Measurements from ENCODE around the gene MAGEB16. TPM values are rescaled to one million over a fixed set of nuclear protein-coding genes. Genes with fewer than 3 reads are reported as not detected.
A peak's percentile ranks its signal among the peaks of the same experiment; 100 is the strongest.

The MAGEB16 gene
- total RNA-seq = not detected
- not detected for polyA plus RNA-seq

DNA sequence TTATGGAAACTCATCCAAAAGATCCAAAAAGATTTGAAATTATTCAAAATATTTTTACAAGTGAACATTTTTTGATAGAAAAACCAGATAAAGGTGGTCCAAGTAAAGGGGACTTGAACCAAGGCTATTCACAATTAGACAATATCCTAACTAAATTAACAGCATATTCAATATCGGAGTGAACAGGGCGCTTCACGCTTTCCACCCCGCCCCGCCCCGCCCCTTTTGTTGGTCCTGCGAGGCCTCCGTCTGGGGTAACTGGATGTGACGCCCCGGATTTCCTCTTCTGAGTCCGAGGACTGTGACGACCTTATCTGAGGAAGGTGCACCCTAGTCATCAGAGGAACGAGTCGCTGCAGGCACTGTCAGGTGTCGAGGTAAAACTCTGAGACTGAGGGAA lies at the start of gene MAGEB16:
Gene MAGEB16, plus strand, starts transcription at position 301 of the 400 bp plus-strand sequence. CDS start 3,855 bp downstream, outside the sequence.
- peaks cover 0 to 9% (median 0%) of the 10 kb centered on the region in 8 donors for H3K9me3 Mint-ChIP-seq
- Histone ChIP-seq H3K36me3 (ENCODE audit: insufficient read depth, low read length) (no peaks in the 10 kb centered on the region), H3K9me3 (ENCODE audit: control insufficient read depth in 1 of 2, low read length in 2 of 2) (no peaks in the 10 kb centered on the region), H3K27me3 (ENCODE audit: insufficient read depth, low read length) (no peaks in the 10 kb centered on the region), H3K4me3 (ENCODE audit: low read length in 2 of 2) (no peak within 1 kb of the TSS), H3K4me1 (ENCODE audit: insufficient read depth, low read length) (no peaks in the 10 kb centered on the region), H3K27ac (ENCODE audit: low read depth, low read length) (no peak within 1 kb of the TSS)
- no peaks in the 10 kb centered on the region for H3K4me1 Mint-ChIP-seq
- H3K36me3 Mint-ChIP-seq = no peaks in the 10 kb centered on the region
- ChIA-PET POLR2A (ENCODE audit: partially characterized antibody) (no interaction called here), CTCF (ENCODE audit: partially characterized antibody) (no interaction called here)
- intact Hi-C loops (cut with micrococcal nuclease) = no loop called here
- no peak within 1 kb of the TSS for H3K27ac Mint-ChIP-seq
- H3K27me3 Mint-ChIP-seq = no peaks in the 10 kb centered on the region
- H3K4me3 Mint-ChIP-seq = no peak within 1 kb of the TSS
- DNase-seq = no peak

DNA sequence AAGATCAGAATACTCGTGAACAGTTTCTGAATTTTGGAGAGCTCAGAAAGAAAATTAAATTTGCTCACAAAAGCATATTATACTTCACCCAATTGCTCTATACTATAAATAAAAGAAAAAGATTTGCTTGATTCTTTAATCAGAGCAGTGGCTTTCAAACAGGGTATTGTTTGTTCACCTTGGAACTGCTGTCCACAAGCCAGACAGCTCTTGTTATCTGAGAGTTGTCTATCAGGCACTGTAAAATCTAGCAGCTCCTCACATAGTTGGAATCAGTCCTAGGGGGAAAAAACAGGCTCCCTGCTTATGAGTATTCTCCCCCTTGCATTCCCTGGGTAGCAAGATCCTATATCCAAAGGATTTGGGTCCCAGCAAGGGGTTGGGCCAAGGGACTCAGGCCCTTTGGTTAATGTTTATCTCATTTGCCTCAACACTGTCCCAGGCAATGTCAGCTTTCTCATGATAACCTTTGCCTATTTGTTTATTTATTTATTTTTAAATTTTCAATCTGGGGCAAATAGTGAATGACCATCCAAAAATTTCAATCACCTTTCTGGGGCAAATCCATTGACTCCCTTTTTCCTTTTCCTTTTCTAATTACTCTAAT lies 24.1 kb upstream of the MAGEB16 start:
- no peak for DNase-seq
- no peaks in the 10 kb centered on the region for H3K36me3 ChIP-seq (ENCODE audit: insufficient read depth, low read length)
- Mint-ChIP-seq H3K9me3 (peaks cover 0 to 3% (median 0%) of the 10 kb centered on the region in 8 donors), H3K27ac (no peak overlapping the region), H3K27me3 (no peaks in the 10 kb centered on the region), H3K4me3 (no peak overlapping the region), H3K4me1 (no peaks in the 10 kb centered on the region), H3K36me3 (no peaks in the 10 kb centered on the region)
- H3K9me3 ChIP-seq (ENCODE audit: control insufficient read depth in 1 of 2, low read length in 2 of 2) = no peaks in the 10 kb centered on the region
- ChIA-PET POLR2A (ENCODE audit: partially characterized antibody) (no interaction called here), CTCF (ENCODE audit: partially characterized antibody) (no interaction called here)
- no peaks in the 10 kb centered on the region for H3K27me3 ChIP-seq (ENCODE audit: insufficient read depth, low read length)
- no peak overlapping the region for H3K27ac ChIP-seq (ENCODE audit: low read depth, low read length)
- H3K4me1 ChIP-seq (ENCODE audit: insufficient read depth, low read length) = no peaks in the 10 kb centered on the region
- intact Hi-C loops (cut with micrococcal nuclease) = no loop called here
- H3K4me3 ChIP-seq (ENCODE audit: low read length in 2 of 2) = no peak overlapping the region

DNA sequence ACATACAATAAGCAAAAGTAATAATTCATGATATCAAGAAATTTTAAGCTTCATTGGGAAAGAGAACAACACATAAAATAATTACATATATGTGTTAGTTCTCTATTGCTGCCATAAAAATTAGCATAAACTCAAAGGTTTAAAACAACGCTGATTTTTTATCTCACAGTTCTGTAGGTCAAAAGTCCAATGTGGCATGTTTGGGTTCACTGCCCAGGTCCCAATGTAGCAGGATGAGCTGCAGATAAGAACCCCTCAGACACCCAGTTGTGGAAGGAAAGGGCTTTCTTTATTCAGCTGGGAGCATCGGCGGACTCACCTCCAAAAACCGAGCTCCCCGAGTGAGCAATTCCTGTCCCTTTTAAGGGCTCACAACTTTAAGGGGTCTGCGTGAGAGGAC lies 13.1 kb upstream of the MAGEB16 start:
- H3K4me3 Mint-ChIP-seq = no peak overlapping the region
- no peaks in the 10 kb centered on the region for H3K36me3 Mint-ChIP-seq
- CTCF ChIA-PET (ENCODE audit: partially characterized antibody) = no interaction called here
- no peak for DNase-seq
- Histone ChIP-seq H3K4me3 (ENCODE audit: low read length in 2 of 2) (no peak overlapping the region), H3K27ac (ENCODE audit: low read depth, low read length) (no peak overlapping the region), H3K9me3 (ENCODE audit: control insufficient read depth in 1 of 2, low read length in 2 of 2) (no peaks in the 10 kb centered on the region), H3K36me3 (ENCODE audit: insufficient read depth, low read length) (no peaks in the 10 kb centered on the region), H3K27me3 (ENCODE audit: insufficient read depth, low read length) (no peaks in the 10 kb centered on the region), H3K4me1 (ENCODE audit: insufficient read depth, low read length) (no peaks in the 10 kb centered on the region)
- POLR2A ChIA-PET (ENCODE audit: partially characterized antibody) = no interaction called here
- H3K27me3 Mint-ChIP-seq = no peaks in the 10 kb centered on the region
- peaks cover 0 to 5% (median 0%) of the 10 kb centered on the region in 8 donors for H3K9me3 Mint-ChIP-seq
- peak overlapping the region in 1 of 7 donors; percentile 3 for H3K27ac Mint-ChIP-seq
- no peaks in the 10 kb centered on the region for H3K4me1 Mint-ChIP-seq
- intact Hi-C loops (cut with micrococcal nuclease) = no loop called here

DNA sequence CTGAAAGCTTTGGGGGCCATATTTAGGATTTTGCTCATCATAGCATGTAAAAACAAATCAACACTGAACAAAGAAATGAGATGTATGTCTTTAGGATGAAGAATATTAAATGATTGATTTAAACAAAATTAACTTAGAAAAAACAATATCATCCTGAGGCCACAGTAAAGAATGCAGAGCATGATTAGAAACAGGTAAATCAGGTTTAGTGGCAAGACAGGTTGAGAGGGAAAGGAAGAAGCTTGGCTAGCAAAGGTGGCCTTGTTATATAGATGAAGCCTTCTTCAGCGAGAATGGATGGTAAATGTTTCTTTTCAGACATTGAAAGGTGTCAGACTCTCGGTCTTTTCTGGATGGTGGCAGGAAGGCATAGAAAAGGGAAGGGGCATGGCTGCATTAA lies 11.9 kb upstream of the MAGEB16 start:
- Mint-ChIP-seq H3K27ac (no peak overlapping the region), H3K36me3 (no peaks in the 10 kb centered on the region), H3K27me3 (no peaks in the 10 kb centered on the region), H3K4me1 (no peaks in the 10 kb centered on the region), H3K4me3 (no peak overlapping the region), H3K9me3 (peaks cover 0 to 6% (median 0%) of the 10 kb centered on the region in 8 donors)
- Histone ChIP-seq H3K9me3 (ENCODE audit: control insufficient read depth in 1 of 2, low read length in 2 of 2) (no peaks in the 10 kb centered on the region), H3K4me3 (ENCODE audit: low read length in 2 of 2) (no peak overlapping the region), H3K36me3 (ENCODE audit: insufficient read depth, low read length) (no peaks in the 10 kb centered on the region), H3K27me3 (ENCODE audit: insufficient read depth, low read length) (no peaks in the 10 kb centered on the region), H3K27ac (ENCODE audit: low read depth, low read length) (no peak overlapping the region), H3K4me1 (ENCODE audit: insufficient read depth, low read length) (no peaks in the 10 kb centered on the region)
- POLR2A ChIA-PET (ENCODE audit: partially characterized antibody) = no interaction called here
- intact Hi-C loops (cut with micrococcal nuclease) = no loop called here
- CTCF ChIA-PET (ENCODE audit: partially characterized antibody) = no interaction called here
- DNase-seq = no peak

DNA sequence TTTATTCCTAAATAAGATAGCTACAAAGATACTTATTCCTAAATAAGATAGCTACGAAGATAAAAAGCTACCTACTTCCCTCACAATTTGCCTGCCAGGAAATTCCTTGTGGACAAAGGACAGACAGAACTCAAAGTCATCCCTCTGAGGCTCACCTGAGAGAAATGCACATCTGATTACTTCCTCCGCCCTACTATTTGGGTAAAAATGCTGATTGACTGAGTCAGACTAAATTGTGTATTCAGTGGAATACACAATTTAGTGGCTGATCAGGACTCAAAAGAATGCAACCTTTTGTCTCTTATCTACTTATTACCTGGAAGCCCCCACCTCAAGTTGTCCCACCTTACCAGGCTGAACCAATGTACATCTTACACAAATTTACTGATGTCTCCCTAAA lies 10.3 kb upstream of the MAGEB16 start:
- no peak for DNase-seq
- peaks cover 0 to 6% (median 0%) of the 10 kb centered on the region in 8 donors for H3K9me3 Mint-ChIP-seq
- POLR2A ChIA-PET (ENCODE audit: partially characterized antibody) = no interaction called here
- no peaks in the 10 kb centered on the region for H3K4me1 Mint-ChIP-seq
- Histone ChIP-seq H3K27ac (ENCODE audit: low read depth, low read length) (no peak overlapping the region), H3K27me3 (ENCODE audit: insufficient read depth, low read length) (no peaks in the 10 kb centered on the region), H3K4me1 (ENCODE audit: insufficient read depth, low read length) (no peaks in the 10 kb centered on the region), H3K36me3 (ENCODE audit: insufficient read depth, low read length) (no peaks in the 10 kb centered on the region), H3K4me3 (ENCODE audit: low read length in 2 of 2) (no peak overlapping the region), H3K9me3 (ENCODE audit: control insufficient read depth in 1 of 2, low read length in 2 of 2) (no peaks in the 10 kb centered on the region)
- no peak overlapping the region for H3K27ac Mint-ChIP-seq
- intact Hi-C loops (cut with micrococcal nuclease) = no loop called here
- CTCF ChIA-PET (ENCODE audit: partially characterized antibody) = no interaction called here
- H3K36me3 Mint-ChIP-seq = no peaks in the 10 kb centered on the region
- H3K4me3 Mint-ChIP-seq = no peak overlapping the region
- H3K27me3 Mint-ChIP-seq = no peaks in the 10 kb centered on the region

DNA sequence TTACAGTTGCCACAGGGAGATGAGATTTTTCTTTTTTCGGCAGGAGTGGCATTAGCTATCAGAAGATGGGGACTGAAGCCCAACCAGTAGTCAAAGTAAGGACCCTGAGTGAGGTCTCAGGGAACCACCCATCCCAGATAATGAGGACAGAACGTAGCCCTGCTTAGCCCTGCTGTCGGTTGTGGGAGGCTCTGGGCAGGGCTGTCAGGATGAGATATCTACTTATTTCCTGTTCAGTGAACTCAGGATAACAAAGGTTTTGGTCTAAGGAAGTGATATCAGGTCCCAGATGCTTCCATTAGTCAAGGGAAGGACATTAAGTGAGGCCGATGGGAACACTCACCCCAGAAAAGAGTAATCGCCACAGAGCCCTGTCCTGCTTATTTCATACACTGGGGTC lies 2.3 kb downstream of the MAGEB16 start:
- Mint-ChIP-seq H3K9me3 (peaks cover 0 to 9% (median 0%) of the 10 kb centered on the region in 8 donors), H3K4me3 (no peak overlapping the region), H3K27me3 (no peaks in the 10 kb centered on the region), H3K27ac (no peak overlapping the region), H3K4me1 (no peaks in the 10 kb centered on the region), H3K36me3 (no peaks in the 10 kb centered on the region)
- no peak overlapping the region for H3K27ac ChIP-seq (ENCODE audit: low read depth, low read length)
- no peaks in the 10 kb centered on the region for H3K27me3 ChIP-seq (ENCODE audit: insufficient read depth, low read length)
- H3K9me3 ChIP-seq (ENCODE audit: control insufficient read depth in 1 of 2, low read length in 2 of 2) = no peaks in the 10 kb centered on the region
- ChIA-PET POLR2A (ENCODE audit: partially characterized antibody) (no interaction called here), CTCF (ENCODE audit: partially characterized antibody) (no interaction called here)
- H3K36me3 ChIP-seq (ENCODE audit: insufficient read depth, low read length) = no peaks in the 10 kb centered on the region
- intact Hi-C loops (cut with micrococcal nuclease) = no loop called here
- no peak for DNase-seq
- H3K4me1 ChIP-seq (ENCODE audit: insufficient read depth, low read length) = no peaks in the 10 kb centered on the region
- H3K4me3 ChIP-seq (ENCODE audit: low read length in 2 of 2) = no peak overlapping the region

DNA sequence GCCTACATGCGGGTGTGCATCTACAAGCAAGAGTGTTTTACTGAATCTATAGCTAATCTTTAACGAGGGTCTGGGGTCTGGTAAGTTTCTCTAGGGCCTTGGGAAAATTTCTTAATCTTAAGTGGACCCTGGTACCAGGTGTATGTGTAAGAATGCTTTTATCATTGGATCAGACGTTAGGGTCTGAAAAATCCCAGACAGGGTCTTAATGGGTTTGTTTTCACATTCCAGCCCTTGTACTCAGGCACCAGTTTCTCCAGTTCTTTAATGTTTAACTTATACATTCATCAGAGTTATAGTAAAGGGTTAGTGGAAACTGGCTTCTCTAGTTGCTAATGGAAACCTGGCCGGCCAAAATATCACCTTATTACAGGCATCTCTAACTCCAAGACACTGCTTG lies 11.6 kb downstream of the MAGEB16 start:
- H3K4me1 ChIP-seq (ENCODE audit: insufficient read depth, low read length) = no peaks in the 10 kb centered on the region
- no peaks in the 10 kb centered on the region for H3K36me3 Mint-ChIP-seq
- no peak for DNase-seq
- no peaks in the 10 kb centered on the region for H3K4me1 Mint-ChIP-seq
- no peak overlapping the region for H3K27ac Mint-ChIP-seq
- H3K4me3 Mint-ChIP-seq = no peak overlapping the region
- no peak overlapping the region for H3K27ac ChIP-seq (ENCODE audit: low read depth, low read length)
- intact Hi-C loops (cut with micrococcal nuclease) = no loop called here
- CTCF ChIA-PET (ENCODE audit: partially characterized antibody) = no interaction called here
- no peaks in the 10 kb centered on the region for H3K36me3 ChIP-seq (ENCODE audit: insufficient read depth, low read length)
- no peaks in the 10 kb centered on the region for H3K27me3 ChIP-seq (ENCODE audit: insufficient read depth, low read length)
- H3K4me3 ChIP-seq (ENCODE audit: low read length in 2 of 2) = no peak overlapping the region
- H3K27me3 Mint-ChIP-seq = no peaks in the 10 kb centered on the region
- POLR2A ChIA-PET (ENCODE audit: partially characterized antibody) = no interaction called here
- peaks cover 0 to 6% (median 0%) of the 10 kb centered on the region in 8 donors for H3K9me3 Mint-ChIP-seq
- H3K9me3 ChIP-seq (ENCODE audit: control insufficient read depth in 1 of 2, low read length in 2 of 2) = no peaks in the 10 kb centered on the region

DNA sequence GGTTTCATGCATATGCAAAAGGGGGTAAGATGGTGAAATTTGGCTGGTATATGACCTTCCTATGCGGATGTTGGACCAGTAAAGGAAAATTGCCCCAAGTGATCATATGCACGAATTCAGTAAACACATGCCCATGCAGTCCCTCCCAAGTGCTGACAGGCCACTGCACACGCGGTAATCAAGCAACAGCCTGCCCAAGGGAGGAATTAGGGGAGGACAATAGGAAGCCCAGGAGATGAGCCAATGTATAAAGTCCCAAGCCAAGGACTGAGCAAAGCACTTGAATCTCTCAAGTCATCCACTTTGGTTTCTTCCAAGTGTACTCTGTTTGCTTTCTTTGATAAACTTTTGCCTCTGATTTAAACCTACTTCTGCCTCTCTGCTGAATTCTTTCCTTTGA lies 21.1 kb downstream of the MAGEB16 start:
- H3K4me3 Mint-ChIP-seq = no peak overlapping the region
- no peak overlapping the region for H3K4me3 ChIP-seq (ENCODE audit: low read length in 2 of 2)
- peaks cover 0 to 5% (median 1%) of the 10 kb centered on the region in 8 donors for H3K9me3 Mint-ChIP-seq
- intact Hi-C loops (cut with micrococcal nuclease) = no loop called here
- no peak for DNase-seq
- H3K36me3 ChIP-seq (ENCODE audit: insufficient read depth, low read length) = no peaks in the 10 kb centered on the region
- ChIA-PET POLR2A (ENCODE audit: partially characterized antibody) (no interaction called here), CTCF (ENCODE audit: partially characterized antibody) (no interaction called here)
- no peaks in the 10 kb centered on the region for H3K36me3 Mint-ChIP-seq
- no peaks in the 10 kb centered on the region for H3K4me1 Mint-ChIP-seq
- no peak overlapping the region for H3K27ac Mint-ChIP-seq
- no peaks in the 10 kb centered on the region for H3K27me3 Mint-ChIP-seq
- H3K27ac ChIP-seq (ENCODE audit: low read depth, low read length) = no peak overlapping the region
- no peaks in the 10 kb centered on the region for H3K9me3 ChIP-seq (ENCODE audit: control insufficient read depth in 1 of 2, low read length in 2 of 2)
- no peaks in the 10 kb centered on the region for H3K4me1 ChIP-seq (ENCODE audit: insufficient read depth, low read length)
- no peaks in the 10 kb centered on the region for H3K27me3 ChIP-seq (ENCODE audit: insufficient read depth, low read length)

Data from CD4-positive, alpha-beta memory T cell (primary cell).